Esophagus muscularis mucosa (tissue), 4 donors: ENCODE data around the gene SLC2A6.

Experiments
- CTCF ChIP-seq, 3 experiments: fragments of 200-600 bp in 2 of 3; fragments of 450-650 bp in 1 of 3; sonication (generic) in 2 of 3; IDR thresholded peaks; one replicate each; pipeline ENCODE4 v1.5.1; 2017 to 2019; ENCODE audit warnings: antibody characterized with exemption in 3 of 3, mild to moderate bottlenecking in 2 of 3, moderate library complexity in 1 of 3
- EP300 ChIP-seq: sonication (generic); formaldehyde crosslinking; IDR thresholded peaks from one replicate; pipeline ENCODE4 v1.6.1; 2017; ENCODE audit warnings: antibody characterized with exemption
- POLR2A ChIP-seq: fragments of 450-650 bp; IDR thresholded peaks from one replicate; pipeline ENCODE4 v1.6.1; 2017; ENCODE audit warnings: antibody characterized with exemption, moderate library complexity, mild to moderate bottlenecking, low read depth
- POLR2AphosphoS5 ChIP-seq, 2 donors: sonication (generic); formaldehyde crosslinking; IDR thresholded peaks; one replicate each; pipeline ENCODE4 v1.6.1; 2017; ENCODE audit warnings: antibody characterized with exemption in 2 of 2

GRCh38 chr9:133484671-133485437 is 6.0 kb upstream of the SLC2A6 start:
- TF ChIP-seq CTCF (IDR thresholded peaks at IDR 0.05) (no peak), EP300 (no peak), POLR2AphosphoS5 (IDR thresholded peaks at IDR 0.05) (no peak), POLR2A (no peak)
